ENCODE data around the gene SCYGR4.

- no peak for TF ChIP-seq CTCF (IDR thresholded peaks at IDR 0.05)
- no peak for TF ChIP-seq POLR2A (IDR thresholded peaks at IDR 0.05)
These were observed 4.6 kb upstream of the SCYGR4 start for GRCh38 chr2:227612546-227613271.

Measured in breast epithelium (tissue), 3 donors.